ENCODE data around the gene EPC1.
A peak's percentile ranks its signal among the peaks of the same experiment; 100 is the strongest.

The EPC1 gene

GRCh38 chr10:32331606-32332005 is 15.4 kb downstream of the EPC1 start:
- Histone ChIP-seq H3K4me1 (peaks cover 38% of the 10 kb centered on the region), H3K9me3 (ENCODE audit: control insufficient read depth, low read length) (no peaks in the 10 kb centered on the region), H3K4me3 (ENCODE audit: low read depth, low read length) (no peak overlapping the region), H2AFZ (no peak overlapping the region), H3K27ac (no peak overlapping the region), H3K36me3 (ENCODE audit: control insufficient read depth, insufficient read depth, low read length) (no peaks in the 10 kb centered on the region), H3K27me3 (ENCODE audit: control insufficient read depth, insufficient read depth, low read length) (no peaks in the 10 kb centered on the region), H3K4me2 (ENCODE audit: low read length) (no peak overlapping the region), H3K9ac (no peak overlapping the region), H3K79me2 (peaks cover 74% of the 10 kb centered on the region)
- TF ChIP-seq CTCF (IDR thresholded peaks at IDR 0.05): no peak

GRCh38 chr10:32330214-32330613 is 16.7 kb downstream of the EPC1 start:
- peaks cover 34% of the 10 kb centered on the region for H3K4me1 ChIP-seq
- no peak overlapping the region for H3K27ac ChIP-seq
- no peaks in the 10 kb centered on the region for H3K27me3 ChIP-seq (ENCODE audit: control insufficient read depth, insufficient read depth, low read length)
- H3K4me3 ChIP-seq (ENCODE audit: low read depth, low read length): no peak overlapping the region
- H3K4me2 ChIP-seq (ENCODE audit: low read length): peak overlapping the region; percentile 1
- H3K79me2 ChIP-seq: peaks cover 68% of the 10 kb centered on the region
- no peak for TF ChIP-seq CTCF (IDR thresholded peaks at IDR 0.05)
- H2AFZ ChIP-seq: no peak overlapping the region
- H3K9me3 ChIP-seq (ENCODE audit: control insufficient read depth, low read length): no peaks in the 10 kb centered on the region
- no peak overlapping the region for H3K9ac ChIP-seq
- no peaks in the 10 kb centered on the region for H3K36me3 ChIP-seq (ENCODE audit: control insufficient read depth, insufficient read depth, low read length)

DNA sequence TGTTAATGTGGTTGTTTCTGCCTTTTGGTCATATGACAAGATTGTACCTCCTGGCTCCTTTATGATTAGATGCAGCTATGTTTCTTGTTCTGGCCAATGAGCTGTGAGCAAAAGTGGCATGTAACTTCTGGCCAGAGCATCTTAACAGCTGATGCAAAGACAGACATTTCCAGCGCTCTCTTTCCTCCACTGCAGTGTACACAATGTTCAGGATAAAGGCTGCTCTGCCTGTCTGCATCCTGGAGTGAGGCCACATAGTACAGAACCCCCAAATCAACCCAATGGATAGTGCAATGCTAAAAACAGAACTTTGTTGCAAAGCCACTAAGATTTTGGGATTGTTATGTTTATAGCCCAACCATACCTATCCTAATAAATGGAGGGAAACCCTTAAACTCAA is 17.9 kb downstream of the EPC1 start:
- Histone ChIP-seq H3K27me3 (ENCODE audit: control insufficient read depth, insufficient read depth, low read length) (no peaks in the 10 kb centered on the region), H3K9me3 (ENCODE audit: control insufficient read depth, low read length) (no peaks in the 10 kb centered on the region), H3K9ac (no peak overlapping the region), H3K27ac (no peak overlapping the region), H3K36me3 (ENCODE audit: control insufficient read depth, insufficient read depth, low read length) (no peaks in the 10 kb centered on the region), H3K4me2 (ENCODE audit: low read length) (no peak overlapping the region), H3K4me3 (ENCODE audit: low read depth, low read length) (no peak overlapping the region), H3K4me1 (peaks cover 25% of the 10 kb centered on the region), H2AFZ (no peak overlapping the region), H3K79me2 (peaks cover 61% of the 10 kb centered on the region)
- TF ChIP-seq CTCF (IDR thresholded peaks at IDR 0.05): no peak

GRCh38 chr10:32328499-32328898 is 18.5 kb downstream of the EPC1 start:
- Histone ChIP-seq H3K4me2 (ENCODE audit: low read length) (no peak overlapping the region), H3K27me3 (ENCODE audit: control insufficient read depth, insufficient read depth, low read length) (no peaks in the 10 kb centered on the region), H3K36me3 (ENCODE audit: control insufficient read depth, insufficient read depth, low read length) (no peaks in the 10 kb centered on the region), H3K27ac (no peak overlapping the region), H3K9ac (no peak overlapping the region), H3K79me2 (peaks cover 61% of the 10 kb centered on the region), H2AFZ (no peak overlapping the region), H3K9me3 (ENCODE audit: control insufficient read depth, low read length) (no peaks in the 10 kb centered on the region), H3K4me1 (peaks cover 20% of the 10 kb centered on the region), H3K4me3 (ENCODE audit: low read depth, low read length) (no peak overlapping the region)
- no peak for TF ChIP-seq CTCF (IDR thresholded peaks at IDR 0.05)

DNA sequence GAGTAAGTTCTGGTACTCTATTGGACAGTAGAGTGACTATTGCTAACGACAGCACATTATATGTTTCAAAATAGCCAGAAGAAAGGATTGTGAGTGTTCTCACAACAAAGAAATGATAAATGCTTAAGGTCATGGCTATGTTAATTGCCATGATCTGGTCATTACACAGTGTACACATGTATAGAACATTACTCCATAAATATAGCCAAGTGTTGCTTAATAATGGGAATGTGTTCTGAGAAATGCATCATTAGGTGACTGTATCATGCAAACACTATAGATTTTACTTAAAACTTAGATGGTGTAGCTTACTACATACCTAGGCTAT is 19.6 kb downstream of the EPC1 start:
- no peak overlapping the region for H2AFZ ChIP-seq
- H3K9ac ChIP-seq: no peak overlapping the region
- TF ChIP-seq CTCF (IDR thresholded peaks at IDR 0.05): no peak
- H3K4me1 ChIP-seq: peaks cover 20% of the 10 kb centered on the region
- peaks cover 55% of the 10 kb centered on the region for H3K79me2 ChIP-seq
- no peaks in the 10 kb centered on the region for H3K27me3 ChIP-seq (ENCODE audit: control insufficient read depth, insufficient read depth, low read length)
- H3K4me3 ChIP-seq (ENCODE audit: low read depth, low read length): no peak overlapping the region
- H3K27ac ChIP-seq: no peak overlapping the region
- no peaks in the 10 kb centered on the region for H3K36me3 ChIP-seq (ENCODE audit: control insufficient read depth, insufficient read depth, low read length)
- no peaks in the 10 kb centered on the region for H3K9me3 ChIP-seq (ENCODE audit: control insufficient read depth, low read length)
- no peak overlapping the region for H3K4me2 ChIP-seq (ENCODE audit: low read length)

Measured in parathyroid adenoma (tissue), 2 donors.